Loucy (cell line): ENCODE results near the gene SMURF1.
"Not testable (repeated sequence)": the region's sequence is repeated elsewhere in the genome, so short reads cannot be mapped to it uniquely, and the experiment has no call there.

Experiments used
- H2AFZ ChIP-seq: fragments of 200-600 bp; sonication (generic); 2 replicates; pipeline ENCODE4 v1.6.0; 2016; ENCODE audit warnings: antibody characterized with exemption, mild to moderate bottlenecking, low read length, moderate library complexity
- H3F3A ChIP-seq: fragments of 200-600 bp; 2 replicates; pipeline ENCODE4 v1.6.0; 2016; ENCODE audit warnings: antibody characterized with exemption, low read depth, mild to moderate bottlenecking
- H3K27me3 ChIP-seq: fragments of 200-600 bp; sonication (generic); 2 replicates; pipeline ENCODE4 v1.6.1; 2014; ENCODE audit warnings: low read length, mild to moderate bottlenecking; ENCODE audit not compliant: insufficient read depth, poor library complexity, severe bottlenecking
- H3K36me3 ChIP-seq: fragments of 200-600 bp; sonication (generic); 2 replicates; pipeline ENCODE4 v1.6.1; 2016; ENCODE audit warnings: low read length; ENCODE audit not compliant: insufficient read depth
- H3K4me1 ChIP-seq: fragments of 200-600 bp; sonication (generic); 2 replicates; pipeline ENCODE4 v1.5.1; 2014; ENCODE audit warnings: low read length, mild to moderate bottlenecking; ENCODE audit not compliant: insufficient read depth, poor library complexity, severe bottlenecking
- H3K4me2 ChIP-seq: fragments of 200-600 bp; sonication (generic); 2 replicates; pipeline ENCODE4 v1.6.0; 2014; ENCODE audit warnings: antibody characterized with exemption, low read length, low read depth, mild to moderate bottlenecking; ENCODE audit not compliant: poor library complexity, severe bottlenecking
- H3K4me3 ChIP-seq: fragments of 200-600 bp; sonication (generic); 2 replicates; pipeline ENCODE4 v1.5.1; 2014; ENCODE audit warnings: low read length, mild to moderate bottlenecking, mixed read lengths; ENCODE audit not compliant: poor library complexity, severe bottlenecking
- H3K79me2 ChIP-seq: fragments of 200-600 bp; sonication (generic); 2 replicates; pipeline ENCODE4 v1.6.1; 2014; ENCODE audit warnings: low read length; ENCODE audit not compliant: insufficient read depth
- H3K9ac ChIP-seq: fragments of 200-600 bp; sonication (generic); 2 replicates; pipeline ENCODE4 v1.6.0; 2014; ENCODE audit warnings: mild to moderate bottlenecking, low read depth, low read length, moderate library complexity; ENCODE audit not compliant: poor library complexity, severe bottlenecking
- H3K9me2 ChIP-seq: fragments of 200-600 bp; sonication (generic); replicated peaks from 2 replicates; pipeline ENCODE4 v1.6.1; 2016; ENCODE audit warnings: low read depth, low read length, mixed read lengths
- H3K9me3 ChIP-seq: fragments of 200-600 bp; sonication (generic); 2 replicates; pipeline ENCODE4 v1.6.1; 2014; ENCODE audit warnings: mild to moderate bottlenecking, antibody characterized with exemption, low read length, low read depth; ENCODE audit not compliant: insufficient read depth
- H4K20me1 ChIP-seq: fragments of 200-600 bp; sonication (generic); 2 replicates; pipeline ENCODE4 v1.6.0; 2014; ENCODE audit warnings: antibody characterized with exemption, low read length, mild to moderate bottlenecking; ENCODE audit not compliant: insufficient read depth, poor library complexity, severe bottlenecking
- CTCF ChIP-seq: fragments of 200-600 bp; sonication (generic); conservative IDR thresholded peaks from 2 replicates; pipeline ENCODE4 v1.5.1; 2014; ENCODE audit warnings: mild to moderate bottlenecking, antibody characterized with exemption, low read length
- EZH2phosphoT487 ChIP-seq: fragments of 200-600 bp; IDR thresholded peaks from 2 replicates; pipeline ENCODE4 v1.6.1; 2018; ENCODE audit warnings: antibody characterized with exemption, mild to moderate bottlenecking, moderate library complexity, borderline replicate concordance

Gene SMURF1

GRCh38 chr7:99106411-99106810 is 37.5 kb downstream of the SMURF1 start:
- Histone ChIP-seq H4K20me1 (peaks cover 54% of the 10 kb centered on the region), H3K79me2 (peaks cover 83% of the 10 kb centered on the region), H3K9me3 (no peaks in the 10 kb centered on the region), H3K9ac (no peak overlapping the region), H3K36me3 (no peaks in the 10 kb centered on the region), H2AFZ (no peak overlapping the region), H3K27me3 (no peaks in the 10 kb centered on the region), H3K4me1 (peaks cover 6% of the 10 kb centered on the region), H3F3A (no peaks in the 10 kb centered on the region), H3K9me2 (no peaks in the 10 kb centered on the region), H3K4me2 (no peak overlapping the region), H3K4me3 (no peak overlapping the region)
- no peak for TF ChIP-seq EZH2phosphoT487
- TF ChIP-seq CTCF, result no peak

- H4K20me1 ChIP-seq, result peaks cover 49% of the 10 kb centered on the region
- TF ChIP-seq CTCF (no peak), EZH2phosphoT487 (no peak)
These were observed 38.2 kb downstream of the SMURF1 start for GRCh38 chr7:99105756-99106155.

DNA sequence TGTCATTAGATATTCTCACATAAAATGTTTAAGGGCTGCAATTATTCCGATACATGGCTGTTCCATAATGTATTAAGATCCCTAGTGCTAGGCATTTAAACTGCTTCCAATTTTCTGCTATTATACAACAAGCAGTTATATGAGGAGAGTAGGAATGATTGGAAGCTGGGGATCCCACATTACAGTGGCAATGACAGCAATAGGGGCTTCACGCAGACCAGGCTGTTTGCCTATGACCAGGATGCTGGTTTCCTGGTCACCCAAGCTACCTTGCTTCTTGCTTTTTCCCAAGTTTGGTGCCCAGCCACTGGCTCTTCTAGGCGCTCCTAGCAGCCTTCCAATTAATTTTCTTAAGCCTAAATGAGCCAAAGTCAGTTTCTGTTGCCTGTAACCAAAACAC is 39.3 kb downstream of the SMURF1 start:
- no peaks in the 10 kb centered on the region for H3K27me3 ChIP-seq
- no peak overlapping the region for H3K4me2 ChIP-seq
- H3F3A ChIP-seq, result no peaks in the 10 kb centered on the region
- no peak overlapping the region for H3K4me3 ChIP-seq
- H3K36me3 ChIP-seq, result no peaks in the 10 kb centered on the region
- no peaks in the 10 kb centered on the region for H3K9me2 ChIP-seq
- no peak overlapping the region for H2AFZ ChIP-seq
- peaks cover 6% of the 10 kb centered on the region for H3K4me1 ChIP-seq
- no peaks in the 10 kb centered on the region for H3K9me3 ChIP-seq
- TF ChIP-seq EZH2phosphoT487 (no peak), CTCF (no peak)
- no peak overlapping the region for H3K9ac ChIP-seq
- peaks cover 38% of the 10 kb centered on the region for H4K20me1 ChIP-seq
- peaks cover 83% of the 10 kb centered on the region for H3K79me2 ChIP-seq

More at GRCh38 chr7:99105756-99106155, 38.2 kb downstream of the SMURF1 start:
- Histone ChIP-seq H3K9me3 (no peaks in the 10 kb centered on the region), H2AFZ (no peak overlapping the region), H3K27me3 (no peaks in the 10 kb centered on the region), H3K9ac (no peak overlapping the region), H3K9me2 (no peaks in the 10 kb centered on the region), H3K4me1 (peaks cover 6% of the 10 kb centered on the region), H3K79me2 (peaks cover 84% of the 10 kb centered on the region), H3K4me3 (no peak overlapping the region), H3K36me3 (no peaks in the 10 kb centered on the region), H3F3A (no peaks in the 10 kb centered on the region), H3K4me2 (no peak overlapping the region)

DNA sequence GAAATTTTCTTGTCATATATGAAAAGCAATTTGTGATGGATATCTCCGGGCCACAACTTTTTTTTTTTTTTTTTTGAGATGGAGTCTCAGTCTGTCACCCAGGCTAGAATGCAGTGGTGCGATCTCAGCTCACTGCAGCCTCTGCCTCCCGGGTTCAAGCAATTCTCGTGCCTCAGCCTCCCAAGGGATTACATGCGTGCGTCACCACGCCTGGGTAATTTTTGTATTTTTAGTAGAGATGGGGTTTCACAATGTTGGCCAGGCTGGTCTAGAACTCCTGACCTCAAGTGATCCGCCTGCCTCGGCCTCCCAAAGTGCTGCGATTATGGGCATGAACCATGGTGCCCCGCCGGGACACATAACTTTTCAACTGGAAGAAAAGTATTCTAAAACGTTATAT is 40.1 kb downstream of the SMURF1 start:
- not testable (repeated sequence) for H3K36me3 ChIP-seq, H3K4me2 ChIP-seq, H3K9ac ChIP-seq, H3K4me1 ChIP-seq, H3K27me3 ChIP-seq, H3K9me2 ChIP-seq, H2AFZ ChIP-seq, H3K9me3 ChIP-seq, H3F3A ChIP-seq, H3K4me3 ChIP-seq
- peaks cover 82% of the 10 kb centered on the region for H3K79me2 ChIP-seq
- H4K20me1 ChIP-seq, result peaks cover 33% of the 10 kb centered on the region
